Stimulated activated CD4-positive, alpha-beta T cell treated with anti-CD3 and anti-CD28 coated beads, Interleukin-4, amount 100 ng/mL, for 48 hours (primary cell): ENCODE data around the gene PRSS57.
"Not testable (repeated sequence)": the region's sequence is repeated elsewhere in the genome, so short reads cannot be mapped to it uniquely, and the experiment has no call there.

Experiments used
- DNase-seq, 2 donors: peaks; one replicate each; pipeline ENCODE4 v3.0.0-alpha.2; 2020; ENCODE audit warnings: low read depth in 2 of 2

Gene PRSS57

DNA sequence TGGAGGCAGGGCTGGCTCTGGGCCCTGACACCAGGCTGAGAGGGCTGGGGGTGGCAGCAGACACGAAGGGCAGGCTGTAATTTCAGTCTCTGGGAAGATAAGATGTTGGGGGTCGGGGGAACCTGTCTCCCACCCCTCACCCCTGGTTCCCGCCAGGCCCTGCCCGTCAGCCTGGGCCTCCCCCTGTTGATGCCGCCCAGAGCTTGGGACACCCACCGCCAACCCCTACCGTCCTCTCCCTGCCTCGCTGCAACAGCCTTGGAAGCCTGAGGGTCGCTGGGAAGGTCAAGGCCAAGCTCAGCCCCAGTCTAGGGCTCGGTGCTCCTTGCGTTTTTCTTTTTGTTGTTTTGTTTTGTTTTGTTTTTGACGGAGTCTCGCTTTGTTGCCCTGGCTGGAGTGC is 28.0 kb upstream of the PRSS57 start:
- no peak for DNase-seq

DNA sequence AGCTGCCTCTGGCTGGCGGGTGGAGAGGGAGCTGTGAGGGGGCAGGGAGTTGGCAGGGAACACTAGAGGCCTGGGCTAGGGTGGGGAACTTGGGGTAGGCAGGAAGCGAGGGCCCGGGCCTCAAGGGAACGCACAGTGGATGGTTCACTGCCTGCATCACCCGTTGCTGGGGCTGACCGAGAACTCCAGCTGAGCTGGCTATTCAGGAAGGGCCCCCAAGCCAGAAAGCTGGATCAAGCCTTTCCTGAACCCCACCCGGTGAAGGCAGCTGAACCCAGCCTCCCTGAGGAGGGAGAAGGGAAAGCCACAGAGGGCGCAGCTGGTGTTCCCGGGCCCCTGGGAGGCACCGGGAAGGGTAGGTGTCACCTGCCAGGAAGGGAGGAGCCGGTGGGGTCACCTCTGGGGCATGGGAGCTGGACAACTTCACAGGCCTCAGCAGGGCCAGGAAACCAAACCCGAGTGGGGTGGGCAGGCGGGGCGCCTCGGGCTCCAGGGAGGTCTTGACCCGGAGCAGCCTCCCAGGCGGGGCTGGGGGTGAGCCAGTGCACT is 27.4 kb upstream of the PRSS57 start:
- DNase-seq = no peak

DNA sequence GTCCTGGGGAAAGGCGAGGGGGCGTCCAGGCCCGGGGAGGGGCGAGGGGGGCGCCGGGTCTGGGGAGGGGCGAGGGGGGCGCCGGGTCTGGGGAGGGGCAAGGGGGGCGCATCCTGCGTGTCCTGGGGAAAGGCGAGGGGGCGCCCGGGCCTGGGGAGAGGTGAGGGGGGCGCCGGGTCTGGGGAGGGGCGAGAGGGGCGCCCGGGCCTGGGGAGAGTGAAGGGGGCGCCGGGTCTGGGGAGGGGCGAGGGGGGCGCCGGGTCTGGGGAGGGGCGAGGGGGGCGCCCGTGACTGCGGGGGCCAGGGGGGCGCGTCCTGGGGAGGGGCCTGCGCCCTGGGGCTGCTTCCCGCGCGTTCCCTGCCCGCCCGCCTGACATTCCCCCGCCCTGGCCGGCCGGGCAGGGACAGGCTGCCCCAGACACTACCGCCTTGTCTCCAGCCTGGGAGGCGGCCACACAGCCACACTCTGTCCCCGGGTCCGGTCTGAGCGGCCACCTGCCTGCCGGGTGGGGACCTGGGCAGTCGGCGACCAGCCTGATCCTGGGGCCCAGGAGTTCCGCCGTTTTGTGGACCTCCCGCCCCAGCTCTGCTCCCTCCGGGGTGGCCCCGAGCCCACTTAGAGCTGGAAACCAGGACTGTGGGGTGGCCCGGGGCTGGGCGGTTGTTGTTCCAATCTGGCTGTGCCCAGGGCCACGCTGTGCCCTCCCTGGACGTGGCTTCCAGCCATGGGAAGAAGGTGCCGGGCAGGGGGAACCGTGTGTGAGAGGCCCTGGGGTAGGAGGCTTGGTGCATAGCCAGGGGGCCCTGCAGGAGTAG is 25.3 kb upstream of the PRSS57 start:
- DNase-seq = no peak

DNA sequence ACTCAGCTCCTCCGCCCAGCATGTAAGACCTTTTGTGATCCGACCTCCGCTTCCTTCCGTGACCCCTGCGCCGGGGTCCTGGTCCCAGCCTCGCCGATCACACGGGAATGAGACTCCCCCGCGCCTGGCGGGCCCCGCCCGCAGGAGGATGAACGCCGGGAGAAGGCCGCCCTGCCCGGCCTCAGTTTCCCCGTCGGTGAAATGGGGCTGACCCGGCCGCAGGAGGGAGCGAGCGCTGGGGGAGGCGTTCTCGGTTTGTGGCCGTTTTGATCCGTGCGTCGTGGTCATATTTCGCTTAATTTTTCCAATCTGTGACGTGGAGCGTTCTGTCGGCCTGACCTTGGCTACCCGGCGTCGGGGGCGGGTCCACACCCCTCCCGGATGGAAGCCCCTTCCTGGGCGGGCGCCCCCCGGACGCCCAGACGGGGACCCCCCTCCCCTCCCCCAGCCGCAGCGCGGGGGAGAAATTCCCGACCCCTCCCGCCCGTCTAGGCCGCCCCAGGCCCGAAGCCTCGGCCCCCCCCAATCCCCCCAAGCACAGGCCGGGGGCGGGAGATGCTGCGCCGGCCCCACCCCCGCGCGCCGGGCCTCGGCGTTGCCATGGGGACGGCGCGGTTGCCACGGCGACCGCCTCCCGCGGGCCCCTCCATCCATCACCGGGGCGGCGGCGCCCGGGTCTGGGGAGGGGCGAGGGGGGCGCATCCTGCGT is 24.5 kb upstream of the PRSS57 start:
- DNase-seq = no peak

DNA sequence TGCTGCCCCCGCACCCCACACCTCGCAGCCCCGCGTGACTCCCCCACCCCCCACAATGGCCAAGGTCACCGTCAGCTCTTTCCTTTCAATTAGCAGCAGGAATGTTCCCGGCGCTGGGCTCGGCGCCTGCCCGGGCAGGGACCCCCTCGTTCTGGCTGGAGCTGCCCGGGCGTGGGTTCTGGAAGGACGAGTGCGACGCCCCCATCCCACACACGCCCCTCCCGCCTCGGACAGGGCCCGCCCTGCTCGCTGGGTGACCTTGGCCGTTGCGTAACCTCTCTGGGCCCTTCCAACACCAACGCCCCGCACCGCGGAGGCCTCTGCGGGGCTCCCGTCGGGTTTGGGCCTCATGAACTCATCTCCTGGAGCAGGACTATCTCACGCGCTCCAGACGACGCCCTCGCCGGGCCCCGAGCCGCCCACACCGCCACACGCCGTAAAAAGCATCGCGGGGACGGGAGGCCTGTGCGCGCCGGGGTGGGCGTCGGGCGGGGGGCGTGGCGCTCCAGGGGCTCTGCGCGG is 23.8 kb upstream of the PRSS57 start:
- no peak for DNase-seq

DNA sequence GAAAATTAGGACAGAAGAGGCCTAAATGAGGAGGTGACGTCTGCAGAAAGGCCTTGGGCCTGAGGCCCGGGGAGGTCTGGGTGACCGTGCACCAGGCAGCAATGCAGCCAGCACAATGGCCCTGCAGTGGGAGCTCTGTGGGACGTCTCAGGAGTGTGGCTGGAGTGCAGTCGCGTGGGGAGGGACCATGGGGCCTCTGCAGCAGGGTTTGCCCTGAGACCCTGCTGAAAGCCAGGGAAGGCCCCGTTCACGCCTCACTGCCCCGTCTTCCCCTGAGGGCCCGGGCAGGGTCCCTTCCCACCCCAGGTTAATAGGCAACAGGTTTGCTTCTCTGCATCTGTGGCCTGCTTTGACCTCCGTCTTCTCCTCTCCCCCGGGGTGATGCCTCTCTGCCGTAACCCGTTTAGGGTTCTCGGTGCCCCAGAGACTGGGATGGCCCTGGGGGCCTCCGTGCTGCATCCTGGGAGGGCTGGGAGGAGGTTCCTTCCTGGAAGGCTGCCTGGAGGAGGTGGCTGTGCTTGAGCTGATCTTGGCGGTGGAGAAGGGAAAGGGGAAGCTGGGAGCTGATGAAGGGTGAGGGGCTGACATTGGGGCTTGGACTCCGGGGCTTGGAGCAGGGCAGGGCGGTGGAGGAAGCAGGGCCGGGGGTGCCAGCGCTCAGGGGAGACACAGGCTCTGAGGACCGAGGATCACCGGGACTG is 23.1 kb upstream of the PRSS57 start:
- no peak for DNase-seq

DNA sequence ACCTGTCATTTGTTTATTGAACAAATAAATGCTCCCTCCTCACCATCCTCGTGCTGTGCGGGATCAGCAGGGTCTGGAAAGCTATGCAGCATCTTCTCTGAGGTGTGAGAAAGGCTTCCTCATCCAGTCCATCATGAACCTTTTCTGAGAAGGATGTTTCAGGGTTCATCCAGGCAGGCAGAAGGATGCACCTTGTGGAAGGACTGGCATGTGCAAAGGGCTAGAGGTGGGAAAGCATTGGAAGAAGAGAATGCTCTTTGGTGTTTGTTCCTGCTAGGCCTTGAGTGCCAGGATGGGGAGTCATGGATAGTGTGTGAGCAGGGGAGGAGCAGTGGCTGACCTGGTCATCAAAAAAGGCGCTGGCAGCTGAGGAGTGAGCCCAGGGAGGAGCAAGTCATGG is 20.1 kb upstream of the PRSS57 start:
- no peak for DNase-seq

DNA sequence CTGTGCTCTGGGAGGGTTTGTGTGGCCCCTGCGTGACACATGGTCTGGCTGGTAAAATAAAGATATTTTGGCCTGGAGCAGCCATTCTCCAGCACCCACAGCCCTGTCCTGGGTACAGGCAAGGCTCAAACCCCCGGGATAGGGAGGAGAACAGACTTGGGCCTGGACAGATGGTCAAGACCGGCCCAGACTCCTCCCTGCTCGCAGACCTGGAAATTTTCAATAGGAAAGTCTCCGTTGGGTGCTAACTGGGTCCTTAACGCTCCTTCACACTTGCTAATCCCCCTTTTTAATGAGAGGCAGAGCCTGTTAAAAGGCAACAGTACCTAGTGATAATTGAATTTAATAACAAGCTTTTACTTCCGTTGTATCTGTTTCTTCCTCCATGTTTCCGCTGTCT is 16.0 kb upstream of the PRSS57 start:
- DNase-seq = no peak

DNA sequence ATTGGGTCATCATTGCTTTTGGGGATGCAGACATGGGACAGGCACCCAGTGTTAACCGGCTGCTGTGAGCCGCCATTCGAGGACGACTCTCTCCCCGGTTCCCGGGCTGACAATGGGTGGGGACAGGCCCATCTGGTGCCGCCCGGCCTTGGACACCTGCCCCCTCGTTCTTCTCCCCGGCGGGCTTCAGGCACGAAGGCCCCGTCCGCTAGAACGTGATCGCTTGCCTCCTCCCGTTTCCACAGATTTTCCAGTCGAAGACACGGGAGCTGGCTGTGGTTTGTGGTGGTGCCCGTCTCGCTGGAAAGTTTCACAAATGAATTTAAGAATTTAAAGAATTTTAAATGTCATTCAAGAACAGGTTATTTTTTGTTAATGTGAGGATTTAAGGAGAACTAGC is 15.5 kb upstream of the PRSS57 start:
- no peak for DNase-seq

DNA sequence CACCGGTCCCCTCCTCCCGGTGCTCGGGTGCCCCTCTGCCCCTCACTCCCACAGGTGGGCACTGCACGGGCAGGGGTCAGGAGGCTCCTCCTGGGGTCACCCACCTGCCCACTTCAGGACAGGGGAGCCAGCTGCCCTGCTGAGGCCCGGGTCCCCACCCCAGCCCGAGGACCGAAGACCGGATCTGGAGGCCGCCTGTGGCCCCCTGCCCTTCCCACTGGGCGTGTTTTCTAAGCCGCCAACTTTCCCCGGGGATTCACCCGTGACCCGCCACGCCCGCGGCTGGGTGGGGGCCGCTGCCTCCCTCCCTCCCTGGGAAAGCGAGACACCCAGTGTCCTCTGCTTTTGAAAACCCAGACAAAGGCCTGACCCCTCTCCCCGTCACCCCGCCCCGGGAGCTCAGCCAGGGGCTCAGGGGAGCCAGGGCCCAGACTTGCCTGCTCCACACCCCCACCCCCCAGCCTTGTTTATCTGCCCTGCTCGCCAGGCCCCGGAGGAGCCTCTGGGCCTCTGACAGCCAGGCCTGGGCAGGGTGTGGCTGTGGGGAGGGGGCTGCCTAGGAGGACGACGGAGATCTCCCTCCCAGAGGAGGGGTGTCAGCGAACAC is 14.8 kb upstream of the PRSS57 start:
- DNase-seq = no peak

DNA sequence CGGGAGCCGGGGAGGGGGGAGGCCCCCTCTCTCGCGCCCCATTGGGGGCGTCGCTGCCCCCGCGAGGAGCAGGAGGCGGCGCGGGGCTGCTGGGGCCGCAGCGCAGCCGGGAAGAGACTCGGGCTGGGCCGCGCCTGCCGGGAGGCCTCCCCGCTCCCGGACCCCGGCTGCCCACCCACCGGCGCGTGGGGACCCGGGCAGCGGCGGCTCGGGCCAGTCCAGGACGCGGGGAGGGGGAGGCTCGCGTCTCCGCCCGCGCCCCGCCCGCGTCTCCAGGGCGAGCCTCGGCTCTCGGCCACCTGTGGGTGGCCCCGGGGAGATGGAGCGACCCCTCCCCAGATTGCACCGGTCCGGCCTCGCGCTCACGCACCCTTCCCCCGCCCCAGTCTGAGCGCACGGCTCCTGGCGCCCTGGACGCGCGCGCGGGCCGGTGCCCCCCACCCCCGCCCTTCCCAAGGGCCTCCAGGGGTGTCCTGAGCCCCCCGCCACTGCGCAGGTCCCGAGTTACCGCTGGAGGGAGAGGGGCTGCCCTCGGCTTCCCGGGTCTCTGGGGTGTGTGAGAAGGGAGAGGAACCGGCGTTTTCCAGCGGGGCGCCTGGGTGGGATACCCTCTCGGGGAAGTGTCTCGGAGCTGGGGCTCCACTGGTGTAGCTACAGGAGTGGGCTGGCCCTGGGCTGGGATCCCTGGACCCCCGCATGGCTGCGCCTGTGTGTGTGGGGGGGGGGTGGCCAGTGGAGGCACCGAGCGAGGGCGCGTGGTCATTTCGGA is 14.1 kb upstream of the PRSS57 start:
- DNase-seq = no peak

DNA sequence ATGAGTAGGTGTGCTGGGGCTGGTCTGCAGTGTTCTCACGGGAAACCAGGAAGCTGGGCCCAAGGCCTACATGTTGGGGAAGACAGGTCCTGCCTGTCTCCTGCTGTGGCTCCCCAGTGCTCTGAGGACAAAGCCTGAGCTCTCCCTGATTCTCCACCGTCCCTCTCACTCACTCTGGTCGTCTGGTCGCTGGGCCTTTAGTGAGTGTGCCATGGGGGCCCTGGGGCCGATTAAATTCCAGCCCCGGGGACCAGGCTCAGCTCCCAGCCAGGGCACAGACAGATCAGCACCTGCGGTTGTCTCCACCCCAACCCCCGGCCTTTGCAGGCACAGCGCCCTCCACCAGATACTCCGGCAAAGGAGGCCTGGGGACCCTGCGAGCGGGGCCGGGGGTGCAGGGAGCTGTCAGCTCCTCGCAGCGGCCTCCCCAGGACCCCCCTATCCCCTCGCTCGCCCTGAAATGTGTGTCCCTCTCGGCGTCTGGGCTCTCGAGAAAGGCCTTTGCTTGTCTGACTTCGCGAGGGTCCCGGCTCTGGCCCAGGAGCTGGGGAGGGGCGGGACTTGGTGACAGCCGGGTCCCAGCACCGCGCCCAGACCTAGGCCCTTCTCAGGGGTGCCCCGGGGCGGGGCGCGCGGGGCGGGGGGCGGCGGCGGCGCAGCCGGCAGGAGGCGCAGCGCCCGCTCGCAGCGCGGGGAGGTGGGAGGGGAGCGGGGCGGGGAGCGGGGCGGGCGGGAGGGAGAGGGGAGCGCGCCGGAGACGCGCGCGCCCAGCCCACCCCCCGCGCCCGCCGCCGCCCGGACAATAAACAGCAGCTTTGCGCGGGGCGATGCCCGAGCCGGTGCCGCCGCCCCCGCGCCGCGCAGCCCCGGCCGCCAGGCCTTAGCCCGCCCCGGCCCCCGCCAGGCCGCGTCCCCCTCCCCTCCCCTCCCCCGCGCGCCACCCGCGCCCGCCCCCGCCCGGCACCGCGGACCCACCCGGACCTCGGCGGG is 13.2 kb upstream of the PRSS57 start, which contains the start of gene PALM:
Gene PALM (plus strand): TSS at position 782 of the 990 bp plus-strand sequence. CDS start 212 bp downstream, outside the sequence.
- no peak for DNase-seq

DNA sequence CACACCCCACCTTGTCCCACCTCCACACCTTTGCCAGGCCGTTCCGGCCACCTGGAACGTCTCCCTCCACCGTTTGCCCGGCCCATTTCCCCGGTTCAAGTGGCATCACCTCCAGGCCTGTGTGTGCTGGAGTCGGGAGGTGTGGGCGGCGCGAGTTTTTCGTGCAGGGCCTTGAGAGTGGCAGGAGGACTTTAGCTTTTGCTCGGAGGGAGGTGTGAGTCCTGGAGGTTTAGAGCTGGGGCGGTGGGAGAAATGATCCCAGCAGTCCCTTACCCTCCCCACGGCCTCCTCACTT is 9.1 kb upstream of the PRSS57 start:
- no peak for DNase-seq

DNA sequence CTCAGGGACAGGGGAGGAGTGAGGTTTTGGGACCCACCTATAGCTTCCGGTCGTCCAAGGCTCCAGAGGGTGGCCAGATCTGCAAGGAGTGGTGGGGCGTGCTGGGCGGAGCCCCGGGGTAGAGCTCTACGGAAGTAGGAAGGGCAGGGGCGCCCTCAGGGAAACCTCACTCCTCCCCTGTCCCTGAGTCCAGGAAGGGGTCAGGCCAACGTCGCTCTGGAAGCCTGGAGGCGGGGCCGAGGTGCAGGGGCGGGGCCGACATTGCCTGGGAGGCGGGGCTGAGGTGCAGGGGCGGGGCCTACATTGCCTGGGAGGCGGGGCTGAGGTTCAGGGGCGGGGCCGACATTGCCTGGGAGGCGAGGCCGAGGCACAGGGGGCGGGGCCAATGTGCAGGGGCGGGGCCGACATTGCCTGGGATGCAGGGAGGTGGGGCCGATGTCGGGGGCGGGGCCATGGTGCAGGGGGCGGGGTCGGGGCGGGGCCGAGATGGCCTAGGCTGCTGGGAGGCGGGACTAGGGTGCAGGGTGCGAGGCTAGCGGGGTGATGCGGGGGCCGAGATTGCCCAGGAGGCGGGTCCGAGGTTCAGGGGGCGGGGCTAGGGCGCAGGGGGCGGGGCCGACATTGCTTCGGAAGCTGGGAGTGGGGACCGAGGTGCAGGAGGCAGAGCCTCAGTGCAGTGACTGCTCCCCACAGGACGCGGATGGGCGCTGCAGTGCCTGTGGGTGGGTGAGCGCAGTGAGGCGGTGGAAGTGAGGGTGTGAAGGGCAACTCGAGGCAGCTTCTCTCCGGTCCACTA is 8.6 kb upstream of the PRSS57 start:
- DNase-seq = peak; percentile 60 to 90

DNA sequence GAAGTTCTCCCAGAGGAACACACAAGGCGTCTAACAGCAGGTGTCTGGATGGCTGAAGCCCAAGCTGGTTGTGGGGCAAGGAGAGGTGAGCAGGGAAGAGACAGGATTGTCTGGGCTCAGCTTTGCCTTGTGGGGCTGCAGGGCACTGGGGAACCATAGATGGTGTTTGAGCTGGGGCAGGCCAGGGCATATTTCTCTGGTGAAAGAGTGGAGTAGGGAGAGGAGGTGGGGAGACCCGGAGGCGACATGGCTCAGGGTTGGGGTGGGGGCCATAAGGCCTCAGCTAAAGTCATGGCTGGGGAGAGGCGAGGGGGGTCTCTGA is 8.0 kb upstream of the PRSS57 start:
- no peak for DNase-seq

DNA sequence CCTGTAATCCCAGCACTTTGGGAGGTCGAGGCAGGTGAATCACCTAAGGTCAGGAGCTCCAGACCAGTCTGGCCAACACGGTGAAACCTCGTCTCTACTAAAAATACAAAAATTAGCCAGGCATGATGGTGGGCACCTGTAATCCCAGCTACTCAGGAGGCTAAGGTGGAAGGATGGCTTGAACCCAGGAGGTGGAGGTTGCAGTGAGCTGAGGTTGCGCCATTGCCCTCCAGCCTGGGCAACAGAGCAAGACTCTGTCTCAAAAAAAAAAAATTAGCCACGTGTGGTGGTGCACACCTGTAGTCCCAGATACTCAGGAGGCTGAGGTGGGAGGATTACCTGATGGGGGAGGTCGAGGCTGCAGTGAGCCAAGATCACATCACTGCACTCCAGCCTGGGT is 7.6 kb upstream of the PRSS57 start:
- not testable (repeated sequence) for DNase-seq

DNA sequence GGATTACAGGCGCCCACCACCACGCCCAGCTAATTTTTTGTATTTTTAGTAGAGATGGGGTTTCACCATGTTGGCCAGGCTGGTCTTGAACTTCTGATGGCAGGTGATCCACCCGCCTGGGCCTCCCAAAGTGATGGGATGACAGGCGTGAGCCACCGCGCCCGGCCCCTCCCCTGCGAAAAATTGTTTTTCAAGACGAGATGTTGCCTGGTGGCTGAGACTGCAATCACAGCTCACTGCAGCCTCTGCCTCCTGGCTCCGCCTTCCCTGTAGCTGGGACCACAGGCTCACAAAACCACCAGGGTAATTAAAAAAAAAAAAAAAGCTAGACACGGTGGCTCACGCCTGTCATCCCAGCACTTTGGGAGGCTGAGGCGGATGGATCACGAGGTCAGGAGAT is 4.6 kb upstream of the PRSS57 start:
- DNase-seq = not testable (repeated sequence)

DNA sequence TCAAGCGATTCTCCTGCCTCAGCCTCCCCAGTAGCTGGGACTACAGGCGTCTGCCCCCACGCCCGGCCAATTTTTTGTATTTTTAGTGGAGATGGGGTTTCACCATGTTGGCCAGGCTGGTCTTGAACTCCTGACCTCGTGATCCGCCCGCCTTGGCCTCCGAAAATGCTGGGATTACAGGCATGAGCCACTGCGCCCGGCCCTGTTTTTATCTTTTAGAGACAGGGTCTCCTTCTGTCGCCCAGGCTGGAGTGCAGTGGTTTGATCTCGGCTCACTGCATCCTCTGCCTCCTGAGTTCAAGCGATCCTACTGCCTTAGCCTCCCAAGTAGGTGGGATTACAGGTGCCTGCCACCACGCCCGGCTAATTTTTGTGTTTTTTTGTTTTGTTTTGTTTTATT is 3.3 kb upstream of the PRSS57 start:
- not testable (repeated sequence) for DNase-seq
